Liver (tissue), 9 donors: ENCODE data around the gene WWC2. TPM values are rescaled to one million over a fixed set of nuclear protein-coding genes. Genes with fewer than 3 reads are reported as not detected.

Experiments
- DNase-seq: peaks from one replicate; pipeline ENCODE4 v3.0.0-alpha.2; 2017; ENCODE audit warnings: low spot score
- H3K27ac ChIP-seq, 2 donors: one replicate each; pipeline ENCODE4 v1.7.0; 2013; ENCODE audit warnings: inconsistent platforms in 2 of 2, low read length in 2 of 2, control low read depth in 1 of 2, low read depth in 1 of 2, mild to moderate bottlenecking in 1 of 2
- H3K27me3 ChIP-seq, 4 donors: one replicate each; pipeline versions ENCODE4 v1.6.1 to v1.7.0; 2013; ENCODE audit warnings: low read length in 3 of 4, inconsistent platforms in 1 of 4, mild to moderate bottlenecking in 1 of 4, moderate library complexity in 1 of 4; ENCODE audit not compliant: control insufficient read depth in 4 of 4, insufficient read depth in 4 of 4
- H3K36me3 ChIP-seq, 4 donors: one replicate each; pipeline versions ENCODE4 v1.6.1 to v1.7.0; 2013; ENCODE audit warnings: low read length in 3 of 4, mild to moderate bottlenecking in 3 of 4, low read depth in 1 of 4, moderate library complexity in 1 of 4; ENCODE audit not compliant: control insufficient read depth in 4 of 4, insufficient read depth in 3 of 4
- H3K4me1 ChIP-seq, 4 donors: one replicate each; pipeline versions ENCODE4 v1.6.1 to v1.7.0; 2013; ENCODE audit warnings: low read length in 3 of 4, mild to moderate bottlenecking in 3 of 4, moderate library complexity in 1 of 4; ENCODE audit not compliant: control insufficient read depth in 4 of 4, insufficient read depth in 4 of 4
- H3K4me3 ChIP-seq, 3 donors: one replicate each; pipeline versions ENCODE4 v1.6.1 to v1.7.0; 2013; ENCODE audit warnings: low read length in 3 of 3, control low read depth in 1 of 3, low read depth in 1 of 3, mild to moderate bottlenecking in 1 of 3
- H3K9ac ChIP-seq, 2 donors: one replicate each; pipeline ENCODE4 v1.7.0; 2013; ENCODE audit warnings: low read length in 2 of 2, mild to moderate bottlenecking in 2 of 2, moderate library complexity in 2 of 2, control low read depth in 1 of 2, low read depth in 1 of 2
- H3K9me3 ChIP-seq, 4 donors: one replicate each; pipeline versions ENCODE4 v1.6.1 to v1.7.0; 2013; ENCODE audit warnings: low read length in 3 of 4; ENCODE audit not compliant: control insufficient read depth in 4 of 4
- EGR1 ChIP-seq, 2 donors: IDR thresholded peaks; 2 replicates each; pipeline ENCODE4 v1.6.1; 2016 to 2018; ENCODE audit warnings: antibody characterized with exemption in 2 of 2, low read depth in 2 of 2
- FOXA1 ChIP-seq: IDR thresholded peaks from 2 replicates; pipeline ENCODE4 v1.6.1; 2016; ENCODE audit warnings: antibody characterized with exemption
- FOXA2 ChIP-seq: IDR thresholded peaks from 2 replicates; pipeline ENCODE4 v1.6.1; 2016; ENCODE audit warnings: antibody characterized with exemption
- GABPA ChIP-seq, 2 donors: IDR thresholded peaks in 1 of 2; conservative IDR thresholded peaks in 1 of 2; 2 replicates each; pipeline ENCODE4 v1.6.1; 2016; ENCODE audit warnings: antibody characterized with exemption in 2 of 2, mild to moderate bottlenecking in 1 of 2, moderate library complexity in 1 of 2
- HNF4A ChIP-seq, 2 donors: conservative IDR thresholded peaks; 2 replicates each; pipeline ENCODE4 v1.6.1; 2016; ENCODE audit warnings: antibody characterized with exemption in 2 of 2, mild to moderate bottlenecking in 2 of 2
- JUND ChIP-seq, 2 donors: IDR thresholded peaks; 2 replicates each; pipeline ENCODE4 v1.6.1; 2016; ENCODE audit warnings: antibody characterized with exemption in 2 of 2
- RAD21 ChIP-seq, 2 donors: IDR thresholded peaks; 2 replicates each; pipeline ENCODE4 v1.6.1; 2016; ENCODE audit warnings: antibody characterized with exemption in 2 of 2, mild to moderate bottlenecking in 2 of 2
- RXRA ChIP-seq, 2 donors: IDR thresholded peaks; 2 replicates each; pipeline ENCODE4 v1.6.1; 2017 to 2018; ENCODE audit warnings: antibody characterized with exemption in 2 of 2, mild to moderate bottlenecking in 1 of 2
- TAF1 ChIP-seq: conservative IDR thresholded peaks from 2 replicates; pipeline ENCODE4 v1.6.1; 2016; ENCODE audit warnings: antibody characterized with exemption, mild to moderate bottlenecking
- ZBTB33 ChIP-seq: IDR thresholded peaks from 2 replicates; pipeline ENCODE4 v1.6.1; 2016; ENCODE audit warnings: antibody characterized with exemption
- WGBS: extraction: QIAGEN DNeasy Blood & Tissue Kit; methylation state at CpG from one replicate; pipeline ENCODE4 v1.1.7; 2013; 5-methylcytosine and 5-hydroxymethylcytosine counted together
- polyA plus RNA-seq, 2 donors: library from polyadenylated mRNA; stranded (reverse) in 1 of 2; unstranded in 1 of 2; fragments of 200-250 nt in 1 of 2; fragments of >200 nt in 1 of 2; fragmentation: Nextera tagmentation in 1 of 2; extraction: Ambion mirVana in 1 of 2; gene quantifications; one replicate each; pipeline versions ENCODE4 v1.2.1 to v1.2.3, GENCODE V29; 2013 to 2015
- total RNA-seq, 2 donors: library from RNA; depleted of rRNA; stranded (reverse); fragments of >200 nt; gene quantifications; one replicate each; pipeline ENCODE4 v1.2.3, GENCODE V29; 2014
- TF ChIP-seq, protein P1 (sequence below): IDR thresholded peaks from 2 replicates; pipeline ENCODE4 v1.6.1; 2016; ENCODE audit warnings: antibody characterized with exemption, mild to moderate bottlenecking
- TF ChIP-seq, protein P2 (sequence below): IDR thresholded peaks from 2 replicates; pipeline ENCODE4 v1.6.1; 2016; ENCODE audit warnings: antibody characterized with exemption
- TF ChIP-seq, protein P3 (sequence below): IDR thresholded peaks from 2 replicates; pipeline ENCODE4 v1.6.1; 2016; ENCODE audit warnings: antibody characterized with exemption
- TF ChIP-seq, protein P4 (sequence below): fragments of 150-350 bp; IDR thresholded peaks from 2 replicates; pipeline ENCODE4 v1.5.1; 2017; ENCODE audit warnings: improper control_type of control experiment, low read depth, low read length; ENCODE audit not compliant: missing input control
- donor health status: healthy.
- donor health status: healthy.
- donor health status: healthy.
- donor health status: healthy.
- donor health status: healthy.

Gene WWC2
- total and polyA plus RNA-seq, 4 donors, result 8.6 to 60.1 (median 13.3) TPM

DNA sequence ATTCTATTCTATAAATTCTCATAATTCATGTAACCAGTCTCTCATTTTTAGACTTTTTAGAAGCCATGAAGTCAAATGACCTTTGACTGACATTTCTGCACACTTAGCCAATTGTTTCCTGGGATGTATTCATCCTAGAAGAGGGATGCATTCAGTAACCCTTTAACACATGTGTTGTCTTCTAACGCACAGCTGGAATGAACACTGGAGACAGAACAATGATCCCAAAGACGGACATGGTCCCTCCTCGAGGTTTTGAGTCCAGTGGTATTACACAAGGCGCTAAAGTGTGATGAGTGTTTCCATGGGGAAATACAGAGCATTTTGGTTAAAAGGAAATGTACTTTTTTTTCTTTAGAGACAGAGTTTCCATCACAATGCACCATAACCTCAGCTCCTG lies 263.0 kb downstream of the WWC2 start (continued):
- TF ChIP-seq GABPA (IDR thresholded peaks at IDR 0.05 in 1 of 2, conservative IDR thresholded peaks at IDR 0.05 in 1 of 2) (no peak), JUND (IDR thresholded peaks at IDR 0.05) (no peak), EGR1 (IDR thresholded peaks at IDR 0.05; ENCODE audit: low read depth in 2 of 2) (no peak), HNF4A (conservative IDR thresholded peaks at IDR 0.05) (no peak), TAF1 (no peak), RAD21 (IDR thresholded peaks at IDR 0.05) (no peak), FOXA1 (no peak)

- Histone ChIP-seq H3K9ac (no peak overlapping the region), H3K4me3 (no peak overlapping the region), H3K27ac (no peak overlapping the region), H3K9me3 (peaks cover 0 to 1% (median 0%) of the 10 kb centered on the region in 4 donors), H3K36me3 (no peaks in the 10 kb centered on the region), H3K27me3 (no peaks in the 10 kb centered on the region), H3K4me1 (peaks cover 0 to 3% (median 0%) of the 10 kb centered on the region in 4 donors)
- TF ChIP-seq, protein P1, sequence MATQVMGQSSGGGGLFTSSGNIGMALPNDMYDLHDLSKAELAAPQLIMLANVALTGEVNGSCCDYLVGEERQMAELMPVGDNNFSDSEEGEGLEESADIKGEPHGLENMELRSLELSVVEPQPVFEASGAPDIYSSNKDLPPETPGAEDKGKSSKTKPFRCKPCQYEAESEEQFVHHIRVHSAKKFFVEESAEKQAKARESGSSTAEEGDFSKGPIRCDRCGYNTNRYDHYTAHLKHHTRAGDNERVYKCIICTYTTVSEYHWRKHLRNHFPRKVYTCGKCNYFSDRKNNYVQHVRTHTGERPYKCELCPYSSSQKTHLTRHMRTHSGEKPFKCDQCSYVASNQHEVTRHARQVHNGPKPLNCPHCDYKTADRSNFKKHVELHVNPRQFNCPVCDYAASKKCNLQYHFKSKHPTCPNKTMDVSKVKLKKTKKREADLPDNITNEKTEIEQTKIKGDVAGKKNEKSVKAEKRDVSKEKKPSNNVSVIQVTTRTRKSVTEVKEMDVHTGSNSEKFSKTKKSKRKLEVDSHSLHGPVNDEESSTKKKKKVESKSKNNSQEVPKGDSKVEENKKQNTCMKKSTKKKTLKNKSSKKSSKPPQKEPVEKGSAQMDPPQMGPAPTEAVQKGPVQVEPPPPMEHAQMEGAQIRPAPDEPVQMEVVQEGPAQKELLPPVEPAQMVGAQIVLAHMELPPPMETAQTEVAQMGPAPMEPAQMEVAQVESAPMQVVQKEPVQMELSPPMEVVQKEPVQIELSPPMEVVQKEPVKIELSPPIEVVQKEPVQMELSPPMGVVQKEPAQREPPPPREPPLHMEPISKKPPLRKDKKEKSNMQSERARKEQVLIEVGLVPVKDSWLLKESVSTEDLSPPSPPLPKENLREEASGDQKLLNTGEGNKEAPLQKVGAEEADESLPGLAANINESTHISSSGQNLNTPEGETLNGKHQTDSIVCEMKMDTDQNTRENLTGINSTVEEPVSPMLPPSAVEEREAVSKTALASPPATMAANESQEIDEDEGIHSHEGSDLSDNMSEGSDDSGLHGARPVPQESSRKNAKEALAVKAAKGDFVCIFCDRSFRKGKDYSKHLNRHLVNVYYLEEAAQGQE, result no peak
- TF ChIP-seq EGR1 (IDR thresholded peaks at IDR 0.05; ENCODE audit: low read depth in 2 of 2) (no peak), ZBTB33 (no peak), RXRA (IDR thresholded peaks at IDR 0.05) (no peak), JUND (IDR thresholded peaks at IDR 0.05) (no peak), TAF1 (no peak), GABPA (IDR thresholded peaks at IDR 0.05 in 1 of 2, conservative IDR thresholded peaks at IDR 0.05 in 1 of 2) (no peak), FOXA2 (no peak), HNF4A (conservative IDR thresholded peaks at IDR 0.05) (no peak), RAD21 (IDR thresholded peaks at IDR 0.05) (no peak)
- TF ChIP-seq, protein P2, sequence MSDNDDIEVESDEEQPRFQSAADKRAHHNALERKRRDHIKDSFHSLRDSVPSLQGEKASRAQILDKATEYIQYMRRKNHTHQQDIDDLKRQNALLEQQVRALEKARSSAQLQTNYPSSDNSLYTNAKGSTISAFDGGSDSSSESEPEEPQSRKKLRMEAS, result no peak
- TF ChIP-seq, protein P3, sequence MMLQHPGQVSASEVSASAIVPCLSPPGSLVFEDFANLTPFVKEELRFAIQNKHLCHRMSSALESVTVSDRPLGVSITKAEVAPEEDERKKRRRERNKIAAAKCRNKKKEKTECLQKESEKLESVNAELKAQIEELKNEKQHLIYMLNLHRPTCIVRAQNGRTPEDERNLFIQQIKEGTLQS, result no peak
- TF ChIP-seq, protein P4, sequence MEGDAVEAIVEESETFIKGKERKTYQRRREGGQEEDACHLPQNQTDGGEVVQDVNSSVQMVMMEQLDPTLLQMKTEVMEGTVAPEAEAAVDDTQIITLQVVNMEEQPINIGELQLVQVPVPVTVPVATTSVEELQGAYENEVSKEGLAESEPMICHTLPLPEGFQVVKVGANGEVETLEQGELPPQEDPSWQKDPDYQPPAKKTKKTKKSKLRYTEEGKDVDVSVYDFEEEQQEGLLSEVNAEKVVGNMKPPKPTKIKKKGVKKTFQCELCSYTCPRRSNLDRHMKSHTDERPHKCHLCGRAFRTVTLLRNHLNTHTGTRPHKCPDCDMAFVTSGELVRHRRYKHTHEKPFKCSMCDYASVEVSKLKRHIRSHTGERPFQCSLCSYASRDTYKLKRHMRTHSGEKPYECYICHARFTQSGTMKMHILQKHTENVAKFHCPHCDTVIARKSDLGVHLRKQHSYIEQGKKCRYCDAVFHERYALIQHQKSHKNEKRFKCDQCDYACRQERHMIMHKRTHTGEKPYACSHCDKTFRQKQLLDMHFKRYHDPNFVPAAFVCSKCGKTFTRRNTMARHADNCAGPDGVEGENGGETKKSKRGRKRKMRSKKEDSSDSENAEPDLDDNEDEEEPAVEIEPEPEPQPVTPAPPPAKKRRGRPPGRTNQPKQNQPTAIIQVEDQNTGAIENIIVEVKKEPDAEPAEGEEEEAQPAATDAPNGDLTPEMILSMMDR, result no peak
- DNase-seq, result no peak
- WGBS, result 73% methylated on average over 15 of the region's 15 CpGs
Measured at GRCh38 chr4:183362916-183363542, 264.0 kb downstream of the WWC2 start.
